Tibial nerve (tissue), 4 donors: ENCODE measurements around the gene GJB2. TPM values are rescaled to one million over a fixed set of nuclear protein-coding genes. Genes with fewer than 3 reads are reported as not detected.
A peak's percentile ranks its signal among the peaks of the same experiment; 100 is the strongest.

Experiments used
- DNase-seq, 2 donors: peaks; one replicate each; pipeline ENCODE4 v3.0.0-alpha.2; 2019; ENCODE audit warnings: low spot score in 2 of 2
- H3K27ac ChIP-seq, 4 donors: fragments of 200-600 bp; sonication (generic) in 3 of 4; one replicate each; pipeline ENCODE4 v1.5.1; 2017 to 2019; ENCODE audit warnings: mild to moderate bottlenecking in 1 of 4
- H3K27me3 ChIP-seq, 2 donors: fragments of 200-600 bp; sonication (generic) in 1 of 2; one replicate each; pipeline versions ENCODE4 v1.5.1 to v1.6.0; 2017 to 2019
- H3K36me3 ChIP-seq, 3 donors: fragments of 200-600 bp; sonication (generic); one replicate each; pipeline ENCODE4 v1.5.1; 2018 to 2019
- H3K4me1 ChIP-seq, 4 donors: fragments of 200-600 bp; sonication (generic) in 3 of 4; one replicate each; pipeline ENCODE4 v1.5.1; 2017 to 2019
- H3K4me3 ChIP-seq, 4 donors: fragments of 200-600 bp; sonication (generic) in 3 of 4; one replicate each; pipeline ENCODE4 v1.5.1; 2017 to 2019; ENCODE audit warnings: mild to moderate bottlenecking in 1 of 4, moderate library complexity in 1 of 4
- H3K9me3 ChIP-seq, 4 donors: fragments of 200-600 bp; sonication (generic) in 3 of 4; one replicate each; pipeline ENCODE4 v1.5.1; 2017 to 2019
- CTCF ChIP-seq, 5 experiments: fragments of 200-600 bp in 3 of 5; fragments of 450-650 bp in 2 of 5; sonication (generic) in 3 of 5; IDR thresholded peaks; one replicate each; pipeline ENCODE4 v1.5.1; 2016 to 2019; ENCODE audit warnings: antibody characterized with exemption in 5 of 5, mild to moderate bottlenecking in 3 of 5, moderate library complexity in 2 of 5
- EP300 ChIP-seq, 2 donors: sonication (generic); formaldehyde crosslinking; IDR thresholded peaks; one replicate each; pipeline ENCODE4 v1.6.1; 2017; ENCODE audit warnings: antibody characterized with exemption in 2 of 2, mild to moderate bottlenecking in 1 of 2
- POLR2A ChIP-seq, 2 donors: fragments of 450-650 bp; IDR thresholded peaks; one replicate each; pipeline ENCODE4 v1.6.1; 2017; ENCODE audit warnings: antibody characterized with exemption in 2 of 2, mild to moderate bottlenecking in 2 of 2, moderate library complexity in 2 of 2
- WGBS, 2 donors: methylation state at CpG; one replicate each; pipeline ENCODE4 v1.1.5; 2018; 5-methylcytosine and 5-hydroxymethylcytosine counted together
- total RNA-seq, 4 donors: library from RNA; depleted of rRNA; stranded (reverse); fragments of >200 nt; gene quantifications; one replicate each; pipeline ENCODE4 v1.1.0, GENCODE V29; 2016

The GJB2 gene
- total RNA-seq, 4 donors from 2014 or later, result 0.20 to 3.3 (median 1.3) TPM

GRCh38 chr13:20193162-20193906 is 596 bp upstream of the GJB2 start:
- WGBS, 2 donors, result 4 to 8% methylated on average over 36 to 42 of the region's 53 CpGs
- no peaks in the 10 kb centered on the region for H3K36me3 ChIP-seq
- H3K4me3 ChIP-seq, result peak overlapping the region; percentile 48 to 67 (median 58)
- H3K27ac ChIP-seq, result peak overlapping the region in 1 of 4 donors; percentile 21
- H3K4me1 ChIP-seq, result peaks cover 0 to 35% (median 8%) of the 10 kb centered on the region in 4 donors
- TF ChIP-seq EP300 (IDR thresholded peaks at IDR 0.05) (no peak), POLR2A (IDR thresholded peaks at IDR 0.05) (no peak), CTCF (IDR thresholded peaks at IDR 0.05) (no peak)
- no peaks in the 10 kb centered on the region for H3K9me3 ChIP-seq
- H3K27me3 ChIP-seq, result peaks cover 0 to 54% of the 10 kb centered on the region in 2 donors
- no peak for DNase-seq

- TF ChIP-seq CTCF (IDR thresholded peaks at IDR 0.05), result no peak
- TF ChIP-seq EP300 (IDR thresholded peaks at IDR 0.05), result no peak
- WGBS, 2 donors, result 2% methylated on average over 20 to 51 of the region's 73 CpGs
- no peak for DNase-seq
- Histone ChIP-seq H3K9me3 (no peaks in the 10 kb centered on the region), H3K27me3 (peaks cover 0 to 54% of the 10 kb centered on the region in 2 donors), H3K36me3 (no peaks in the 10 kb centered on the region), H3K27ac (peak overlapping the region in 2 of 4 donors; percentile 21 to 38), H3K4me3 (peak overlapping the region; percentile 48 to 67 (median 58)), H3K4me1 (peaks cover 0 to 35% (median 8%) of the 10 kb centered on the region in 4 donors)
Measured at GRCh38 chr13:20192158-20192835, 441 bp downstream of the GJB2 start.

- H3K4me3 ChIP-seq, result peak overlapping the region; percentile 48 to 67 (median 58)
- H3K4me1 ChIP-seq, result peaks cover 0 to 32% (median 8%) of the 10 kb centered on the region in 4 donors
- no peaks in the 10 kb centered on the region for H3K9me3 ChIP-seq
- no peaks in the 10 kb centered on the region for H3K36me3 ChIP-seq
- 44 to 50% methylated on average over 24 of the region's 24 CpGs for WGBS, 2 donors
- TF ChIP-seq CTCF (IDR thresholded peaks at IDR 0.05) (no peak), EP300 (IDR thresholded peaks at IDR 0.05) (no peak), POLR2A (IDR thresholded peaks at IDR 0.05) (no peak)
- DNase-seq, result no peak
- H3K27ac ChIP-seq, result no peak overlapping the region
- H3K27me3 ChIP-seq, result peaks cover 0 to 49% of the 10 kb centered on the region in 2 donors
Measured at GRCh38 chr13:20191311-20192157, 1.2 kb downstream of the GJB2 start.

GRCh38 chr13:20190481-20191310 is 2.0 kb downstream of the GJB2 start:
- no peak for DNase-seq
- Histone ChIP-seq H3K9me3 (no peaks in the 10 kb centered on the region), H3K27me3 (peaks cover 0 to 41% of the 10 kb centered on the region in 2 donors), H3K4me3 (no peak overlapping the region), H3K27ac (no peak overlapping the region), H3K4me1 (peaks cover 0 to 32% (median 8%) of the 10 kb centered on the region in 4 donors), H3K36me3 (no peaks in the 10 kb centered on the region)
- no peak for TF ChIP-seq POLR2A (IDR thresholded peaks at IDR 0.05)
- TF ChIP-seq CTCF (IDR thresholded peaks at IDR 0.05), result no peak
- TF ChIP-seq EP300 (IDR thresholded peaks at IDR 0.05), result no peak
- 85 to 87% methylated on average over 16 of the region's 16 CpGs for WGBS, 2 donors
